ENCODE data around the gene CUBN. TPM values are rescaled to one million over a fixed set of nuclear protein-coding genes. Genes with fewer than 3 reads are reported as not detected.

The CUBN gene
- total RNA-seq, 1 experiment from 2014 or later = 0.34 TPM

DNA sequence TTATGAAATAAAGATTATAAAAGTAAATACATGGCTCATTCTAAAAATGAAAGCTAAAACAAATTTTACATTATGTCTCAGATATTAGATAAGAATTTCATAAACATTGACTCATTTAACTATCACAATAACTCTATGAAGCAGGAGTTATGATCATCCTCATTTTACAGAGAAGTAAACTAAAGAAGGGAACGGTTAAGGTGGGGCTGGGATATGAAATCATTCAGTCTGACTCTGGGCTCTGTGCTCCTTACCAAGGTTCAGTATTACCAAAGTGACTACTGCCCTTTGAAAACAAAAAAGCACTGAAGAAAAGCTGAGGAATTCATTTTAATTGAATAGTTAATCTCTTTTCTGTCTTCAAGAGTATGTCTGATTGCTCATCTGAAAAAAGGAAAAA lies 22.1 kb upstream of the CUBN start:
- Histone ChIP-seq H3K9me3 (replicated peaks) (no peaks in the 10 kb centered on the region; the same call in 1 of the 2 replicates), H3K4me1 (no peaks in the 10 kb centered on the region), H3K36me3 (no peaks in the 10 kb centered on the region; the same call in 1 of the 2 replicates), H3K27ac (no peak overlapping the region), H3K27me3 (no peaks in the 10 kb centered on the region), H3K4me3 (no peak overlapping the region)
- no peak for DNase-seq

DNA sequence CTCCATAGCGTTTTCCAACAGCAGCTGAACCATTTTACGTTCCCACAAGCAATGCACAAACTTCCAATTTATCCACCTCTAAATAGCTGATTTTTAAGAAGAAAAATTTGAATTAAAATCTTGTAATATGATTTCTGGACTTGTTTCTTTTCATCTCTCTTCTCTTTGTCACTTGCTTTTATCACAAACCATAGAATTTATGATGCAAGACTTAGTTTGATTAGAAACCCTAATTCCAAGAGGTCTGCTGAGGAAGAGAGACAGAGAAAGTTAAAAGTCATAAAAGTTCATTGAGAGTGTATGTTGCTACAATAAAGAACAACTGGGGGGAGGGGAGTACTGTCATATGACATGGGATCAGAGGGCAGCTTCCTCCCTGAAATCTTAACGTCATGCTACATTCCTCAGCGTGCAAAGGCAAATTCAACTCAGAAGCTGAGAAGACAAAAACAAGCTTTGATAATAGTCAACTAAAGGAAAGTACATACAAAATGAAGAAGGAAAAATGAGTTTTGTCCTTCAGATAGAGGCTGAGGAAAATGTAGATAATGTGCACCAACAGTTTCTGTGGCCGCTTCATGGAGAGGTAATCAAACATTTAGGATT lies 18.4 kb upstream of the CUBN start:
- Histone ChIP-seq H3K4me1 (no peaks in the 10 kb centered on the region), H3K9me3 (replicated peaks) (no peaks in the 10 kb centered on the region; the same call in 1 of the 2 replicates), H3K36me3 (no peaks in the 10 kb centered on the region; the same call in 1 of the 2 replicates), H3K27me3 (no peaks in the 10 kb centered on the region), H3K4me3 (no peak overlapping the region), H3K27ac (no peak overlapping the region)
- no peak for DNase-seq

DNA sequence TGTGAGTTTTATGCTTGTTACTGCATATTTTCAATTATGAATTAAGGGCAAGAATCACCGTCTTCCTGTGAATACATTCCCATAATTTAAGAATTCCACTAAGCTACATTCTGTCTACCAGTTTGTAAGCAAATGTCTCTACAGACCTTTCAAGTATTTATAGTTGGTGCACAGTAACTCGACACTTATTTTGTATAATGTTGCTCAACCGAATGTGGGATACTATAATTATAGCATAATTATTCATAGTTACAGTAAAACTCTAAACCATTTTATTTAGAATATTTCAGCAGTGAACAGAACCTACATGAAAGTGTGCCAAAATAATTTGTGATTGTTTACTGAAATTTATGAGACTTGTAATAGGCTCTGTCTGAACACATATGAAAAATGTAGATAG lies 17.3 kb upstream of the CUBN start:
- H3K27me3 ChIP-seq = no peaks in the 10 kb centered on the region
- no peak for DNase-seq
- no peaks in the 10 kb centered on the region; the same call in 1 of the 2 replicates for H3K36me3 ChIP-seq
- H3K9me3 ChIP-seq (replicated peaks) = no peaks in the 10 kb centered on the region; the same call in 1 of the 2 replicates
- H3K4me1 ChIP-seq = no peaks in the 10 kb centered on the region
- H3K4me3 ChIP-seq = no peak overlapping the region
- no peak overlapping the region for H3K27ac ChIP-seq

DNA sequence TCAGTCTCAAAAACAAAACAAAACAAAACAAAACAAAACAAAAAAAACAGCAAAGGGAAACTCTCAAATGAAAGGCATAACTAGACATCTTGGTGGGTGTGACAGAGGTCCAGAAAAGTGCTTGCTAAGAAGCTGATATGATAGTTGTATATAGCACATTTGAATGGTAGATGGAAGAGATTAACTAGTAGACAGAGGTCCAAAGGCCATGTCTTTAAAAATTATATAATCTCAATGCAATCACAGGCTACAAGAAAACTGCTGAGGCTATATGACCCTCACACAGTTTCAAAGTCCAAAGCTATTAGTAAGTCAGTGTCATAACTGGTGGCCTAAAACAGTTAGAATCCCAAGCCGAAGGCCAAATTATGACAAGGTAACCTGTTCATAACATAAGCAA lies 15.6 kb upstream of the CUBN start:
- H3K36me3 ChIP-seq = no peaks in the 10 kb centered on the region; the same call in 1 of the 2 replicates
- no peaks in the 10 kb centered on the region for H3K27me3 ChIP-seq
- no peaks in the 10 kb centered on the region; the same call in 1 of the 2 replicates for H3K9me3 ChIP-seq (replicated peaks)
- no peak for DNase-seq
- H3K4me3 ChIP-seq = no peak overlapping the region
- H3K4me1 ChIP-seq = no peaks in the 10 kb centered on the region
- no peak overlapping the region for H3K27ac ChIP-seq

DNA sequence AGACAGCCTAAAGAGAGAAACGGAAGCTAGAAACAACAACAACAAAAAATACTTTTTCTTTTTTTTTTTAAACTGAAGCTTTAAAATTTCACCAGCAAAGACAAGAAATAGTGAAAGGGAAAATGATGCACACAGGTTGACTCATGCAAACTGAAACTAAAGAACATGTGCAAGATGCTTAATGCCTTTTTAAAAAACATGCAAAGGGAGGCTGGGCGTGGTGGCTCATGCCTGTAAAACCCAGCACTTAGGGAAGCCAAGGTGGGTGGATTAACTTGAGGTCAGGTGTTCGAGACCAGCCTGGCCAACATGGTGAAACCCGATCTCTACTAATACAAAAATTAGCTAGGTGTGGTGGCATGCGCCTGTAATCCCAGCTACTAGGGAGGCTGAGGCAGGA lies 15.1 kb upstream of the CUBN start:
- Histone ChIP-seq H3K9me3 (replicated peaks) (no peaks in the 10 kb centered on the region; the same call in 1 of the 2 replicates), H3K27me3 (no peaks in the 10 kb centered on the region), H3K4me3 (no peak overlapping the region), H3K36me3 (no peaks in the 10 kb centered on the region; the same call in 1 of the 2 replicates), H3K27ac (no peak overlapping the region), H3K4me1 (no peaks in the 10 kb centered on the region)
- DNase-seq = no peak

DNA sequence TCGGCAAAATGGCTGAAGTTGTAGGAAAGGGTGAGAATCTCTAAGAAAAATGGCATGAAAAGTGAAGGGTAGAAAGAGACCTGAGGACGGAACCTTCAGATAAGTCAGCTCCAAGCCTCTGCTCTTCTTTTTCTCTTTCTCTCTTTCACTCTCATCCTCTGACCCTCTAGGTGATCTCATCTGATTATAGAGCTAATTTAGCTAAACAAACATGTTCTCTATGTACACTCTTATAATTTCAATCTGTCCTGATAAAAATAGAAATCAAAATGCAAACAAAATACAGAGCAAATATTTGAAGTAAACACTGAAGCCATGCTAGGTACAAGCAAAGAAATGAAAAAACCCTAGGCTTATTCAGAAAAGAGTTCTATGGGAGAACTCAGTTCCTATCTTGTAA lies 14.4 kb upstream of the CUBN start:
- no peak overlapping the region for H3K4me3 ChIP-seq
- no peaks in the 10 kb centered on the region; the same call in 1 of the 2 replicates for H3K36me3 ChIP-seq
- peaks cover 2% of the 10 kb centered on the region; the same call in 1 of the 2 replicates for H3K4me1 ChIP-seq
- H3K27ac ChIP-seq = no peak overlapping the region
- H3K9me3 ChIP-seq (replicated peaks) = no peaks in the 10 kb centered on the region; the same call in 1 of the 2 replicates
- no peak for DNase-seq
- H3K27me3 ChIP-seq = no peaks in the 10 kb centered on the region

DNA sequence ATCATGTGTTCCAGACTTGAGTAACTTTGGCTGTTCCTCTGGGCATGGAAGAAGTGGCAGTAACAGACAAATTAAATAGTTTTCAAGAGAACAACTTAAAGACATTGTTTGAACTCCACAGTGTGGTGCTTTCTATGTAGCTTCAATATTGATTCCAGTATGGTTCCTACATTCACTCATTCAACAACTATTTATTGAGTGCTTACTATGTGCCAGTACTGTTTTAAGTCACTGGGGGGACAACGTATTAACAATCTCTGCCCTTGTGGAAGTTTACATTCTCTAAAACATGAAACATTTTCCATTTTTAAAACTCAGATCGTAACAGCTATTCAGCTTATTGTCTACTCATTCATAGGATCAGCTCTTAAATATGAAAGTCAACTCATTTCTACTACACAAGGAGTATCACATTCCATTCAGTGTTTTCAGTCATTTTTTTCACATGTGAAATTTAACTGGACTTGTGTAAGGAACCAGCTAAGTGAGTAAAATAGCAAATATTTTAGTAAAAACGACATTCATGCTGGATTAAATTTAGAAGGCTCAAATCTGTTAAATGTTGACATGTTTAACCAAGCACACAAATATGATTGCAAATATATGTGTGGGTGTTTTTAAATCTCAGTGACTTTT lies 13.6 kb upstream of the CUBN start:
- H3K36me3 ChIP-seq = no peaks in the 10 kb centered on the region
- no peaks in the 10 kb centered on the region for H3K27me3 ChIP-seq
- H3K4me3 ChIP-seq = no peak overlapping the region
- DNase-seq = no peak
- no peak overlapping the region for H3K27ac ChIP-seq
- peaks cover 6% of the 10 kb centered on the region; the same call in 1 of the 2 replicates for H3K4me1 ChIP-seq
- H3K9me3 ChIP-seq (replicated peaks) = no peaks in the 10 kb centered on the region

DNA sequence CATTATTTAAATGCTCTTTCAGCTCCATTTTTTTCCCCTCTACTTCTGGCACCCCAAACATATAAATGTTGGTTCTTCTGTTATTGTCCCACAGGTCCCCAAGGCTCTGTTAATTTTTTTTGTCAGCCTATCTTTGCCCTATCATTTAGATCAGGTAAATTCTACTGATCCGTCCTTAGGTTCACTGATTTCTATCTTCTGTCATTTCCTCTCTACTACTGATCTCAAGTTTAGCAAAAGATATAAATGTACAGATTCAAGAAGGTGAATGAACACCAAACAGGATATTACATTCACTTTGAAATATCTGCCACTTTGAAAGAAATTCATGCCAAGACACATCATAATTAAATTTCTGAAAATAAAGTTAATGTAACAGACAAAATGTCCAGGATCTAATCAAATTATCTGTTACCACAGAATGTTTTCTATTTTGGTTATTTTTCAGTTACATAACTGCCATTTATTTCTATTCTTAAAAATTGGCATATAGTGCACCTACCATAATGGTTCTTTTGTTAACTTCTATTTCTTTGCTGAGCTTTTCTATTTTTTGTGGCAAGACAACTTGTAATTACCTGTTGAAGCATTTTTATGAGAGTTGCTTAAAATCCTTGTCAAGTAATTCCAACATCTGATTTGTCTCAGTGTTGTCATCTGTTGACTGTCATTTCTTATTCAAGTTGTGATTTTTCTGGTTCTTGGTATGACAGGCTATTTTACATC lies 12.1 kb upstream of the CUBN start:
- Histone ChIP-seq H3K27ac (no peak overlapping the region), H3K27me3 (no peaks in the 10 kb centered on the region), H3K9me3 (replicated peaks) (no peaks in the 10 kb centered on the region), H3K4me1 (peaks cover 8% of the 10 kb centered on the region; the same call in 1 of the 2 replicates), H3K36me3 (no peaks in the 10 kb centered on the region), H3K4me3 (no peak overlapping the region)
- DNase-seq = no peak

DNA sequence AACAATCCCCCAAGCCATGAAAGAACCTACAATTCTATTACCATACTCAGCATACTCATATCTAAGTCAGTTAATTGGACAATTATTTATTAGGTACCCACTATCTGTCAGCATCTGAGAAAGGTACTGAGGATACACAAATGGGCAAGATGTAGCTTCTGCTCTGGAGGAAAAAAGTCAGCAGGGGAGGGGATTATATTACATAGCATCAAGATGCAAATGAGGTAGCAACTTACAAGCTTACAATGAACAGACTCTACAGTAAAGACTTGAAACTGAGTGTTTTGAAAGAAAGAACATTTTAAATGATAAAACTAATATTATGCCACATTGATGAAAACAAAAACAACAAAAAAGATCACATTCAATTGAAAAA lies 10.8 kb upstream of the CUBN start:
- no peak overlapping the region for H3K27ac ChIP-seq
- H3K27me3 ChIP-seq = no peaks in the 10 kb centered on the region
- peaks cover 8% of the 10 kb centered on the region; the same call in 1 of the 2 replicates for H3K4me1 ChIP-seq
- no peaks in the 10 kb centered on the region for H3K36me3 ChIP-seq
- no peak overlapping the region for H3K4me3 ChIP-seq
- no peaks in the 10 kb centered on the region for H3K9me3 ChIP-seq (replicated peaks)
- no peak for DNase-seq

DNA sequence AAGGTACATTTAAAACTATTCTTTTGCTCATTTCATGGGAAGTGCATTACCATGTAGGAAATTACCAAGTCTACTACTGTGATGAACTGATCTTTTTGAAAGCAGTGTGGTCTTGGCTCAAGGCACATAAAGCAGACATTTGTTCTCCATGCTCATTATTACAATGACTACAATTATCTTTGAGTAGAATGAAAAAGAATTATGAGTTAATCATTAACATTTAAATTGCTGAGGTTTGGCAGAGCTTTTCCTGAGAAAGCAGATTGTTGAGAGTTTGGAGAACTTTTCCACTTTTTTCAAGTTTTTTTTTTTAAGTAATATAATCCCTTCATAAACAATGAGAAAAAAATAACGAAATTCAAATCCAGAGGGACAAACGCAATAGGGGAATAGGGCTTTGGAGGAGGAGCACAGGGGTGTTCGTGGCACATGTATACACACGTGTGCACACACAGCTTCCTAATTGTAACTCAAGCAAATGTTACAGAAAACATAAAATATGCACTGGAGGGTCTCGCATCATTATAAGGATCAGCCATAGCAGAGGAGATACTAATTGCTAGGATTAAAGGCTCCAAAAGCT lies 8.9 kb upstream of the CUBN start:
- H3K27ac ChIP-seq = no peak overlapping the region

DNA sequence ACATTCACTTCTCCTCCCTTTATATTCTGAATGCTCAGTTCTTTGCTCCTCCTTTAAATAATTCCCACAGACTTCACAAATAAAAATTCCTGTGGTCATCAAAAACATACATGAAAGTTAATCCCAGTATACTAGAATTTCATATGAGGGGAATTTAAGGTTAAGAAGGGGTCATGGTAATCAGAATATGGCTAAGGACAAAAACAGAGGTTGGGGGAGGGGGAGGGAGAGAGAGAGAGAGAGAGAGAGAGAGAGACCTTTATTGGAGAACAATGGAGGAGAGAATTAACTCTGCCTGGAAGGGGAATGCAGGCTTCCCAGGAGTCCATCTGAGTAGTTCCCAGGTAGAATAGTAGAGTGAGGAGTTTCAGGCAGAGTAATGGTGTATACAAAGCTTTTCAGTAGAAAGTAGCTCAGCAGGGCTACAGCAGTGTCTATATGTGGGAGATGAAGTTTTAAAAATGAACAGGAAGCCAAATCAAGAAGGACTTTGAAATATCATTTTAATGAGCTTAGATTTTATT lies 5.2 kb upstream of the CUBN start:
- no peak overlapping the region for H3K27ac ChIP-seq
- H3K4me3 ChIP-seq = no peak overlapping the region
- H3K27me3 ChIP-seq = no peaks in the 10 kb centered on the region
- H3K9me3 ChIP-seq (replicated peaks) = no peaks in the 10 kb centered on the region
- peak in 1 of 2 experiments; percentile 54 for DNase-seq
- H3K4me1 ChIP-seq = peaks cover 16% of the 10 kb centered on the region
- H3K36me3 ChIP-seq = no peaks in the 10 kb centered on the region

More for the DNA sequence above, 8.9 kb upstream of the CUBN start:
- no peaks in the 10 kb centered on the region for H3K27me3 ChIP-seq
- H3K9me3 ChIP-seq (replicated peaks) = no peaks in the 10 kb centered on the region
- peak in 1 of 2 experiments; percentile 37 for DNase-seq
- H3K4me3 ChIP-seq = no peak overlapping the region
- H3K36me3 ChIP-seq = no peaks in the 10 kb centered on the region
- peaks cover 16% of the 10 kb centered on the region for H3K4me1 ChIP-seq

DNA sequence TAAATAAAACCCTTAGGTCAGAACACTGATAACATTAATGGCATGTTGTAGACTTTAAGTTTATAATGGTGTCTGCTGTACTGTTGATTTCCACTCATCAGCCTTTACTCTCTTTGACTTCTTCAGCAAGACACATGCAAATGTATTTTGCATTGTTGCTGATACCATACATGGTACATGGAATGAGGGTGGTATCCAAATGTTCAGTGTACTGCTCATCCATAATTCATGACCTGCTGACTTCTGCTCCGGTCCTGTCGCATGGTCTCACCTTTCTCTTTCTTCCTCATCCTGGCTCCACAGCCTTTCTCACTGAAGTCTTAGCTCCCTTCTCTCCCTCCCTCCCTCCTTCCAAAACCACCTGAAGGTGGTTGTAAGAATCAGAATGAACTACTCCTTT lies 4.7 kb upstream of the CUBN start:
- no peak overlapping the region for H3K4me3 ChIP-seq
- peak in 1 of 2 experiments; percentile 16 for DNase-seq
- H3K36me3 ChIP-seq = no peaks in the 10 kb centered on the region
- no peak overlapping the region for H3K27ac ChIP-seq
- H3K4me1 ChIP-seq = peaks cover 16% of the 10 kb centered on the region
- H3K27me3 ChIP-seq = no peaks in the 10 kb centered on the region
- H3K9me3 ChIP-seq (replicated peaks) = no peaks in the 10 kb centered on the region

DNA sequence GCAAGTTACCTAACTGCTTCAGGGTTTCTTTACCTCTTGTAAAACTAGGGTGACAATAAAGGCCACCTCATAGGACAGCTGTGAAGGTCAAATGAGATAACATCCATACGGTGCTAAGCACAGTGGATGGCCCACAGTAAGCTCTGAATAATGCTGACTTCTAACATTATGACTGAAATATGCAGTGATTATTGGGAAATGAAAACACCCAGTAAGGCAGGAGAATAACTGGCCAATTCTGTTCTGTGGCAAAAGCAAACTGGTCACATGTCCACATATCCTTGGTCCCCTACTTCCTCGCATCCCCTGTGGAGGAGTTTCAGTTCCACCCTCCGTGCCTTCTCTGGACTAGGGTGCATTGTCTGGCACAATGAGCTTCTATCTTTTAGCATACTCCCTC lies 1.4 kb downstream of the CUBN start:
- Histone ChIP-seq H3K27me3 (no peaks in the 10 kb centered on the region), H3K4me3 (no peak overlapping the region), H3K4me1 (peaks cover 11% of the 10 kb centered on the region), H3K9me3 (replicated peaks) (no peaks in the 10 kb centered on the region), H3K36me3 (no peaks in the 10 kb centered on the region), H3K27ac (no peak overlapping the region)
- no peak for DNase-seq

DNA sequence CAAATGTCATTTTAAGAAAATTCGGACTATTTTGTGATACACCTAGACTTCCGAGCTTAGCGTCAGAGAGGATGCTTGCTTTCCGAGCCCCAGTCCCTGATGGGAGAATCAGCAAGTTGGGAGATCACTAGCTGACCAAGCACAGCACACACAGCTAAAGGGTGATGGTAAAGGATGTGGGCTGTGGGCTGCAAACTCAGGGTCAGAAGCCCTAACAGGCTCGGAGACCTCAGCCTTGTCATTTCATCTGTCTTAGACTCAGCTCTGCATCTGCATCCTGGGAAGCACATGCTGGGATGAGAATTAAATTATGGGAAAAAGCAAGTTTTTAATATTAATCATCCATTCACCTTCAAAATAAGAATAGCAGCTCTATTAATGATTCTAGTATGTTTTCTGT lies 3.3 kb downstream of the CUBN start:
- Histone ChIP-seq H3K9me3 (replicated peaks) (no peaks in the 10 kb centered on the region), H3K27ac (no peak overlapping the region), H3K4me1 (peaks cover 12% of the 10 kb centered on the region), H3K36me3 (no peaks in the 10 kb centered on the region), H3K27me3 (no peaks in the 10 kb centered on the region), H3K4me3 (no peak overlapping the region)
- no peak for DNase-seq
